Memory B cell (primary cell): ENCODE results near the gene TMEM161A.
"Not testable (repeated sequence)": the region's sequence is repeated elsewhere in the genome, so short reads cannot be mapped to it uniquely, and the experiment has no call there.

ENCODE experiments used
- ATAC-seq: fragments of 150-1000 bp; cut with Tn5 transposase; 2 replicates; pipeline ENCODE4 v1.10.0; 2021; ENCODE audit warnings: low read depth, mild to moderate bottlenecking, moderate library complexity
- DNase-seq, 2 donors: peaks; one replicate each; pipeline ENCODE4 v3.0.0; 2022; ENCODE audit warnings: low spot score in 2 of 2
- H3K27ac Mint-ChIP-seq: one replicate; pipeline ENCODE4 v1.8.0; 2022; ENCODE audit warnings: mild to moderate bottlenecking, moderate library complexity, mixed read lengths
- H3K27me3 Mint-ChIP-seq: one replicate; pipeline ENCODE4 v1.8.0; 2022; ENCODE audit warnings: mixed read lengths
- H3K36me3 Mint-ChIP-seq: one replicate; pipeline ENCODE4 v1.8.0; 2022; ENCODE audit warnings: mild to moderate bottlenecking, mixed read lengths
- H3K4me1 Mint-ChIP-seq: one replicate; pipeline ENCODE4 v1.8.0; 2022; ENCODE audit warnings: mixed read lengths
- H3K4me3 Mint-ChIP-seq: one replicate; pipeline ENCODE4 v1.8.0; 2022; ENCODE audit warnings: mild to moderate bottlenecking, moderate library complexity, mixed read lengths
- H3K9me3 Mint-ChIP-seq: one replicate; pipeline ENCODE4 v1.8.0; 2022; ENCODE audit warnings: mixed read lengths

TMEM161A gene

GRCh38 chr19:19167612-19168011 lies 29.3 kb upstream of the TMEM161A start:
- no peak overlapping the region for H3K27ac Mint-ChIP-seq
- peaks cover 16% of the 10 kb centered on the region for H3K27me3 Mint-ChIP-seq
- H3K36me3 Mint-ChIP-seq, result peaks cover 4% of the 10 kb centered on the region
- no peak overlapping the region for H3K4me3 Mint-ChIP-seq
- no peaks in the 10 kb centered on the region for H3K9me3 Mint-ChIP-seq
- peaks cover 27% of the 10 kb centered on the region for H3K4me1 Mint-ChIP-seq
- DNase-seq (no peak), ATAC-seq (no peak)

- Mint-ChIP-seq H3K27ac (no peak overlapping the region), H3K4me3 (no peak overlapping the region), H3K4me1 (peaks cover 29% of the 10 kb centered on the region), H3K27me3 (peaks cover 7% of the 10 kb centered on the region), H3K9me3 (no peaks in the 10 kb centered on the region), H3K36me3 (peaks cover 2% of the 10 kb centered on the region)
- ATAC-seq (no peak), DNase-seq (no peak)
Observed at GRCh38 chr19:19165396-19165795, 27.1 kb upstream of the TMEM161A start.

GRCh38 chr19:19162495-19162894 lies 24.2 kb upstream of the TMEM161A start:
- H3K4me3 Mint-ChIP-seq, result no peak overlapping the region
- H3K36me3 Mint-ChIP-seq, result peaks cover 1% of the 10 kb centered on the region
- H3K27ac Mint-ChIP-seq, result no peak overlapping the region
- ATAC-seq (no peak), DNase-seq (no peak)
- H3K27me3 Mint-ChIP-seq, result no peaks in the 10 kb centered on the region
- peaks cover 19% of the 10 kb centered on the region for H3K4me1 Mint-ChIP-seq
- H3K9me3 Mint-ChIP-seq, result no peaks in the 10 kb centered on the region

GRCh38 chr19:19160461-19161035 lies 22.3 kb upstream of the TMEM161A start:
- Mint-ChIP-seq H3K9me3 (peaks cover 4% of the 10 kb centered on the region), H3K27ac (no peak overlapping the region), H3K27me3 (no peaks in the 10 kb centered on the region)

GRCh38 chr19:19159534-19159933 lies 21.3 kb upstream of the TMEM161A start:
- no peak for ATAC-seq
- peak overlapping the region; percentile 9 for H3K4me3 Mint-ChIP-seq
- H3K27ac Mint-ChIP-seq, result no peak overlapping the region
- DNase-seq, result no peak
- peaks cover 7% of the 10 kb centered on the region for H3K36me3 Mint-ChIP-seq
- peaks cover 6% of the 10 kb centered on the region for H3K9me3 Mint-ChIP-seq
- peaks cover 29% of the 10 kb centered on the region for H3K4me1 Mint-ChIP-seq
- no peaks in the 10 kb centered on the region for H3K27me3 Mint-ChIP-seq

More at GRCh38 chr19:19160461-19161035, 22.3 kb upstream of the TMEM161A start:
- peaks cover 5% of the 10 kb centered on the region for H3K36me3 Mint-ChIP-seq
- peak; percentile 87 for ATAC-seq
- H3K4me3 Mint-ChIP-seq, result peak overlapping the region; percentile 44
- H3K4me1 Mint-ChIP-seq, result peaks cover 24% of the 10 kb centered on the region
- peak; percentile 43 to 57 for DNase-seq

- Mint-ChIP-seq H3K36me3 (peaks cover 7% of the 10 kb centered on the region), H3K27ac (no peak overlapping the region), H3K4me1 (peaks cover 33% of the 10 kb centered on the region), H3K27me3 (no peaks in the 10 kb centered on the region), H3K4me3 (no peak overlapping the region), H3K9me3 (peaks cover 6% of the 10 kb centered on the region)
- ATAC-seq (no peak), DNase-seq (no peak)
Observed at GRCh38 chr19:19157808-19158207, 19.5 kb upstream of the TMEM161A start.

- peak; percentile 31 for ATAC-seq
- Mint-ChIP-seq H3K4me3 (peak overlapping the region; percentile 61), H3K9me3 (peaks cover 6% of the 10 kb centered on the region), H3K27me3 (no peaks in the 10 kb centered on the region), H3K36me3 (peaks cover 7% of the 10 kb centered on the region), H3K4me1 (peaks cover 37% of the 10 kb centered on the region), H3K27ac (peak overlapping the region; percentile 32)
- no peak for DNase-seq
Observed at GRCh38 chr19:19155495-19156219, 17.4 kb upstream of the TMEM161A start.

GRCh38 chr19:19154768-19155494 lies 16.7 kb upstream of the TMEM161A start:
- Mint-ChIP-seq H3K4me1 (peaks cover 38% of the 10 kb centered on the region), H3K9me3 (peaks cover 6% of the 10 kb centered on the region), H3K27me3 (no peaks in the 10 kb centered on the region), H3K36me3 (peaks cover 7% of the 10 kb centered on the region), H3K27ac (peak overlapping the region; percentile 32), H3K4me3 (no peak overlapping the region)
- DNase-seq (no peak), ATAC-seq (no peak)

GRCh38 chr19:19152668-19153384 lies 14.5 kb upstream of the TMEM161A start:
- Mint-ChIP-seq H3K4me3 (no peak overlapping the region), H3K27ac (no peak overlapping the region), H3K27me3 (no peaks in the 10 kb centered on the region), H3K4me1 (peaks cover 37% of the 10 kb centered on the region), H3K9me3 (peaks cover 6% of the 10 kb centered on the region), H3K36me3 (peaks cover 11% of the 10 kb centered on the region)
- ATAC-seq (no peak), DNase-seq (no peak)

GRCh38 chr19:19151418-19151817 lies 13.1 kb upstream of the TMEM161A start:
- DNase-seq, result no peak
- Mint-ChIP-seq H3K27ac (peak overlapping the region; percentile 47), H3K36me3 (peaks cover 16% of the 10 kb centered on the region), H3K4me3 (no peak overlapping the region), H3K4me1 (peaks cover 37% of the 10 kb centered on the region), H3K9me3 (peaks cover 6% of the 10 kb centered on the region), H3K27me3 (no peaks in the 10 kb centered on the region)
- ATAC-seq, result peak; percentile 80

GRCh38 chr19:19149435-19149834 lies 11.2 kb upstream of the TMEM161A start:
- H3K36me3 Mint-ChIP-seq, result peaks cover 8% of the 10 kb centered on the region
- ATAC-seq, result no peak
- DNase-seq, result no peak
- H3K27me3 Mint-ChIP-seq, result no peaks in the 10 kb centered on the region
- peaks cover 25% of the 10 kb centered on the region for H3K4me1 Mint-ChIP-seq
- H3K27ac Mint-ChIP-seq, result no peak overlapping the region
- H3K9me3 Mint-ChIP-seq, result no peaks in the 10 kb centered on the region
- no peak overlapping the region for H3K4me3 Mint-ChIP-seq

- H3K27me3 Mint-ChIP-seq, H3K9me3 Mint-ChIP-seq, DNase-seq, H3K27ac Mint-ChIP-seq, H3K36me3 Mint-ChIP-seq, ATAC-seq, H3K4me3 Mint-ChIP-seq: not testable (repeated sequence)
- H3K4me1 Mint-ChIP-seq, result peaks cover 24% of the 10 kb centered on the region
Observed at GRCh38 chr19:19148504-19148903, 10.2 kb upstream of the TMEM161A start.

GRCh38 chr19:19147344-19147743 lies 9.1 kb upstream of the TMEM161A start:
- Mint-ChIP-seq H3K27ac (no peak overlapping the region), H3K4me1 (peaks cover 20% of the 10 kb centered on the region), H3K9me3 (no peaks in the 10 kb centered on the region), H3K36me3 (peaks cover 8% of the 10 kb centered on the region), H3K27me3 (no peaks in the 10 kb centered on the region), H3K4me3 (no peak overlapping the region)
- DNase-seq (no peak), ATAC-seq (no peak)

- Mint-ChIP-seq H3K4me3 (no peak overlapping the region), H3K27ac (no peak overlapping the region), H3K4me1 (peaks cover 17% of the 10 kb centered on the region), H3K36me3 (peaks cover 8% of the 10 kb centered on the region), H3K27me3 (no peaks in the 10 kb centered on the region), H3K9me3 (no peaks in the 10 kb centered on the region)
- DNase-seq, result no peak
- no peak for ATAC-seq
Observed at GRCh38 chr19:19146865-19147264, 8.6 kb upstream of the TMEM161A start.
